PC-3 (cell line): ENCODE data around the gene PLPP7.

Source experiments
- EZH2 ChIP-seq: fragments of 300-600 bp; sonication (generic); IDR thresholded peaks from one replicate; pipeline ENCODE4 v1.6.1; 2017; ENCODE audit warnings: antibody characterized with exemption, mild to moderate bottlenecking, low read length; ENCODE audit not compliant: unreplicated experiment
- EZH2phosphoT487 ChIP-seq: fragments of 300-600 bp; sonication (generic); IDR thresholded peaks from 2 replicates; pipeline ENCODE4 v1.6.1; 2018; ENCODE audit warnings: mild to moderate bottlenecking, antibody characterized with exemption, low read length, borderline replicate concordance
- TF ChIP-seq, protein P1 (sequence below): fragments of 300-600 bp; sonication (generic); conservative IDR thresholded peaks from 2 replicates; pipeline ENCODE4 v1.5.1; 2017; ENCODE audit warnings: antibody characterized with exemption, low read depth, mild to moderate bottlenecking, low read length

- TF ChIP-seq, protein P1, sequence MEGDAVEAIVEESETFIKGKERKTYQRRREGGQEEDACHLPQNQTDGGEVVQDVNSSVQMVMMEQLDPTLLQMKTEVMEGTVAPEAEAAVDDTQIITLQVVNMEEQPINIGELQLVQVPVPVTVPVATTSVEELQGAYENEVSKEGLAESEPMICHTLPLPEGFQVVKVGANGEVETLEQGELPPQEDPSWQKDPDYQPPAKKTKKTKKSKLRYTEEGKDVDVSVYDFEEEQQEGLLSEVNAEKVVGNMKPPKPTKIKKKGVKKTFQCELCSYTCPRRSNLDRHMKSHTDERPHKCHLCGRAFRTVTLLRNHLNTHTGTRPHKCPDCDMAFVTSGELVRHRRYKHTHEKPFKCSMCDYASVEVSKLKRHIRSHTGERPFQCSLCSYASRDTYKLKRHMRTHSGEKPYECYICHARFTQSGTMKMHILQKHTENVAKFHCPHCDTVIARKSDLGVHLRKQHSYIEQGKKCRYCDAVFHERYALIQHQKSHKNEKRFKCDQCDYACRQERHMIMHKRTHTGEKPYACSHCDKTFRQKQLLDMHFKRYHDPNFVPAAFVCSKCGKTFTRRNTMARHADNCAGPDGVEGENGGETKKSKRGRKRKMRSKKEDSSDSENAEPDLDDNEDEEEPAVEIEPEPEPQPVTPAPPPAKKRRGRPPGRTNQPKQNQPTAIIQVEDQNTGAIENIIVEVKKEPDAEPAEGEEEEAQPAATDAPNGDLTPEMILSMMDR = no peak
- TF ChIP-seq EZH2 (no peak), EZH2phosphoT487 (no peak)
These were observed 1.3 kb downstream of the PLPP7 start for GRCh38 chr9:131290767-131291370.
